Left lung (tissue), 10 donors: Measurements from ENCODE around the gene LRP5. TPM values are rescaled to one million over a fixed set of nuclear protein-coding genes. Genes with fewer than 3 reads are reported as not detected.

Experiments used
- ATAC-seq: fragments of 200-7000 bp; cut with Tn5 transposase; one replicate; pipeline ENCODE4 v1.9.1; 2020; ENCODE audit warnings: moderate library complexity
- DNase-seq, 4 donors: peaks; one replicate each; pipeline ENCODE4 v3.0.0-alpha.2; 2013 to 2020
- H3K27ac ChIP-seq, 2 donors: fragments of 200-600 bp; sonication (generic) in 1 of 2; one replicate each; pipeline versions ENCODE4 v1.5.0 to v1.8.0; 2020 to 2021
- H3K27me3 ChIP-seq, 2 donors: fragments of 200-600 bp; sonication (generic) in 1 of 2; one replicate each; pipeline versions ENCODE4 v1.5.0 to v1.8.0; 2020 to 2021
- H3K36me3 ChIP-seq, 2 donors: fragments of 200-600 bp; sonication (generic) in 1 of 2; one replicate each; pipeline versions ENCODE4 v1.5.0 to v1.8.0; 2020 to 2021
- H3K4me1 ChIP-seq, 2 donors: fragments of 200-600 bp; one replicate each; pipeline ENCODE4 v1.8.0; 2021
- H3K4me3 ChIP-seq, 2 donors: fragments of 200-600 bp; sonication (generic) in 1 of 2; one replicate each; pipeline versions ENCODE4 v1.5.0 to v1.8.0; 2020 to 2021; ENCODE audit warnings: mild to moderate bottlenecking in 1 of 2
- H3K9me3 ChIP-seq, 2 donors: fragments of 200-600 bp; sonication (generic) in 1 of 2; one replicate each; pipeline versions ENCODE4 v1.5.0 to v1.8.0; 2020 to 2021
- intact Hi-C, 2 donors: fragments of 100-400 bp; cut with DNase I; formaldehyde crosslinking; loops; one replicate each; pipeline versions ENCODE4 v1.11.2 to v1.14.2; 2022
- polyA plus RNA-seq, 6 donors: library from polyadenylated mRNA; unstranded; fragments of 120-200 nt; gene quantifications; one replicate each; pipeline ENCODE4 v1.2.1, GENCODE V29; 2013; ENCODE audit not compliant: insufficient read length in 6 of 6
- total RNA-seq, 2 donors: library from RNA; stranded (reverse); fragmentation: NEBNext Ultra II Directional; extraction: Animal tissue kit (Norgen Biotek cat#: 25700); gene quantifications; one replicate each; pipeline ENCODE4 v1.2.1, GENCODE V29; 2021
- TF ChIP-seq, protein P1 (sequence below), 2 donors: fragments of 200-600 bp; sonication (generic) in 1 of 2; IDR thresholded peaks; one replicate each; pipeline versions ENCODE4 v1.5.0 to v1.8.0; 2021; ENCODE audit warnings: antibody characterized with exemption in 2 of 2
- donor health status: DM: no; HTN: yes; CAD: no.
- donor health status: DM: no; HTN: no; CAD: no.

Gene LRP5
- total and polyA plus RNA-seq, 8 donors, result 48.9 to 71.9 (median 57.4) TPM

DNA sequence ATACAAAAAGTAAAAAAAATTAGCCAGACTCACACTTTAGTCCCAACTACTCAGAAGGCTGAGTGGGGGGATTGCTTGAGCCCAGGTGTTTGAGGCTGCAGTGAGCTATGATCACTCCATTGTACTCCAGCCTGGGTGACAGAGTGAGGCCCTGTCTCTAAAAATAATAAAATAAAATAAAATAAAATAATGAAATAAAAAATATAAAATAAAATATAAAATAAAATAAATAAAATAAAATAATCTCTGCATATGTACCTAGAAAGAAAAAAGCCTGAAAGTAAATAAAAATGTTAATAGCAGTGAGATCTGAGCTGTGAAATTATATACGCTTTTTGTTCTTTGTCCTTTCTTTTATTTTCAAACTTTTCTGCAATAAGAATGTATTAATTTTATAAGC lies 17.1 kb upstream of the LRP5 start:
- DNase-seq, result no peak
- intact Hi-C loops, result loop anchor here in 1 of 2 donors (5.0 kb wide), 1 partner anchor 38 kb away; no protein-coding TSS in a partner anchor
- TF ChIP-seq, protein P1, sequence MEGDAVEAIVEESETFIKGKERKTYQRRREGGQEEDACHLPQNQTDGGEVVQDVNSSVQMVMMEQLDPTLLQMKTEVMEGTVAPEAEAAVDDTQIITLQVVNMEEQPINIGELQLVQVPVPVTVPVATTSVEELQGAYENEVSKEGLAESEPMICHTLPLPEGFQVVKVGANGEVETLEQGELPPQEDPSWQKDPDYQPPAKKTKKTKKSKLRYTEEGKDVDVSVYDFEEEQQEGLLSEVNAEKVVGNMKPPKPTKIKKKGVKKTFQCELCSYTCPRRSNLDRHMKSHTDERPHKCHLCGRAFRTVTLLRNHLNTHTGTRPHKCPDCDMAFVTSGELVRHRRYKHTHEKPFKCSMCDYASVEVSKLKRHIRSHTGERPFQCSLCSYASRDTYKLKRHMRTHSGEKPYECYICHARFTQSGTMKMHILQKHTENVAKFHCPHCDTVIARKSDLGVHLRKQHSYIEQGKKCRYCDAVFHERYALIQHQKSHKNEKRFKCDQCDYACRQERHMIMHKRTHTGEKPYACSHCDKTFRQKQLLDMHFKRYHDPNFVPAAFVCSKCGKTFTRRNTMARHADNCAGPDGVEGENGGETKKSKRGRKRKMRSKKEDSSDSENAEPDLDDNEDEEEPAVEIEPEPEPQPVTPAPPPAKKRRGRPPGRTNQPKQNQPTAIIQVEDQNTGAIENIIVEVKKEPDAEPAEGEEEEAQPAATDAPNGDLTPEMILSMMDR (IDR thresholded peaks at IDR 0.05), result no peak

DNA sequence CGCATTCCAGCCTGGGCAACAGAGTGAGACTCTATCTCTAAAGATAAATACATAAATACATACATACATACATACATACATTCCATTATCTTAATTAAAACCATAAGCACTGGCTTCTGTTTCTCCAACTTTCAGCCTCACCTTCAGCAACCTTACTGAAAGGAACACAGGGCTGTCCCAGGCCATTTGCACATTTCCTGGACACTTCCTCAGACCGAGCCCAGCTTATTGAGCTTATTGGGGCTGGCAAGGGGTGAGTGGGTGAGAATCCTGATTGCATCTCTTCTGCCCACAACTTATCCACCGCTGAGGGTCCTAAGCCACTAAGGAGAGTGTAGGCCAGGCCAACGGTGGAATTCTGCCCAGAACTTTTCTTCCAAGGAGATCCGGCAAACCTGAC lies 16.5 kb upstream of the LRP5 start:
- DNase-seq, result no peak
- intact Hi-C loops, result loop anchor here in 1 of 2 donors (5.0 kb wide), 1 partner anchor 39 kb away; no protein-coding TSS in a partner anchor
- H3K4me3 ChIP-seq, result no peak overlapping the region

More for the DNA sequence above, 17.1 kb upstream of the LRP5 start:
- Histone ChIP-seq H3K4me3 (no peak overlapping the region), H3K9me3 (no peaks in the 10 kb centered on the region), H3K27me3 (no peaks in the 10 kb centered on the region), H3K27ac (no peak overlapping the region), H3K4me1 (peaks cover 3 to 14% of the 10 kb centered on the region in 2 donors), H3K36me3 (no peaks in the 10 kb centered on the region)
- ATAC-seq, result no peak

DNA sequence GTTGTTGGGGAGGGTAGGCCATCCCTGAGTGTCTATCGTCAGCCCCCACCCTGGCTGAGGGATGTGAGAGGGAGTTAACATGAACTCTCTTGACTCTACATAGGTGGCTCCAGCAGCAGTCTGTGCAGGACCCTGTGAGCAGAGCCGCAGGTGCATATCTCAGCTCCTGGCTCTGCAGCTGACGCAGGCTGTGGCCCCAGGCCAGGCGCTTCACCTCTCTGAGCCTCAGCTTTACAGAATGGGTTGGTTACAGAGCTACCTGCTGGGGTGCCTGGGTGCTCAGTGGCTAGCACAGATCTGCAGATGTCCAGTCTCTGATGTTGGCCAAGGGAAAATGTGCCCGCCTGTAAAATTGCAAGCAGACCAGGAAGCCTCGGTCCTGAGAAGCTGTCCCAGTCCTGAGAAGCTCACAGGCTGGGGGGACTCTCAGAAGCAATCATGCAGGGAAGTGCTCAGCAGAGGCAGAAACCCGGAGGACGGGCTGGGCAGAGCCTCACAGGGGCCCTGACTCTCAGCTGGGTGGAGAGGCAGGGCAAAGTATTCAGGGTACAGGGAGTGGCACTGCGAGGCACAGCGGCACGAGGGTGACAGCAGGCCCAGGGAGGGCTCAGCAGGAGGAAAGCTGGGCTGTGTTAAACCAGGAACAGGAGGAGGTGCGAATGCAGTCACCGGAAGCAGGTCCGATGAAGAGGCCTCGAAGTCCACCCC lies 15.9 kb upstream of the LRP5 start:
- TF ChIP-seq, protein P1 (IDR thresholded peaks at IDR 0.05), result no peak
- no peaks in the 10 kb centered on the region for H3K36me3 ChIP-seq
- no peak overlapping the region for H3K27ac ChIP-seq
- DNase-seq, result no peak
- no peaks in the 10 kb centered on the region for H3K9me3 ChIP-seq
- ATAC-seq, result no peak
- no peak overlapping the region for H3K4me3 ChIP-seq
- peaks cover 3 to 14% of the 10 kb centered on the region in 2 donors for H3K4me1 ChIP-seq
- intact Hi-C loops, result loop anchor here in 1 of 2 donors (5.0 kb wide), 1 partner anchor 39 kb away; no protein-coding TSS in a partner anchor
- H3K27me3 ChIP-seq, result no peaks in the 10 kb centered on the region

More for the DNA sequence above, 16.5 kb upstream of the LRP5 start:
- TF ChIP-seq, protein P1 (IDR thresholded peaks at IDR 0.05), result no peak
- Histone ChIP-seq H3K27me3 (no peaks in the 10 kb centered on the region), H3K9me3 (no peaks in the 10 kb centered on the region), H3K36me3 (no peaks in the 10 kb centered on the region), H3K4me1 (peaks cover 3 to 14% of the 10 kb centered on the region in 2 donors), H3K27ac (no peak overlapping the region)
- ATAC-seq, result no peak

DNA sequence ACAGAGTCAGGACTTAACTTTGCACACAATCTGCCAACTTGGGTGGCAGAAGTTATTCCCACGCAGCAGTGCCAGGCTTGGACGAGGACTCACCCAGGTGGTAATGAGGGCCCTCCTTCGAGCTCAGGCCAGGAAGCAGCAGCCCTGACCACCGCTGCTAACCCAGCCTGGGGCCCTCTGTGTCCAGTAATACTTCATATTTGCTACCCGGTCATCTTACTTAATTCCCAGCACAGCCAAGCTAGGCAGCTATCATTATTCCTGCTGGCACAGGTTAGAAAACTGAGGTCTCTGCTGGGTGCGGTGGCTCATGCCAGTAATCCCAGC lies 15.4 kb upstream of the LRP5 start:
- Histone ChIP-seq H3K27me3 (no peaks in the 10 kb centered on the region), H3K4me3 (no peak overlapping the region), H3K36me3 (no peaks in the 10 kb centered on the region), H3K27ac (no peak overlapping the region), H3K9me3 (no peaks in the 10 kb centered on the region), H3K4me1 (peaks cover 3 to 14% of the 10 kb centered on the region in 2 donors)
- intact Hi-C loops, result loop anchor here in 1 of 2 donors (5.0 kb wide), 1 partner anchor 40 kb away; no protein-coding TSS in a partner anchor
- ATAC-seq (no peak), DNase-seq (no peak)
- TF ChIP-seq, protein P1 (IDR thresholded peaks at IDR 0.05), result no peak

DNA sequence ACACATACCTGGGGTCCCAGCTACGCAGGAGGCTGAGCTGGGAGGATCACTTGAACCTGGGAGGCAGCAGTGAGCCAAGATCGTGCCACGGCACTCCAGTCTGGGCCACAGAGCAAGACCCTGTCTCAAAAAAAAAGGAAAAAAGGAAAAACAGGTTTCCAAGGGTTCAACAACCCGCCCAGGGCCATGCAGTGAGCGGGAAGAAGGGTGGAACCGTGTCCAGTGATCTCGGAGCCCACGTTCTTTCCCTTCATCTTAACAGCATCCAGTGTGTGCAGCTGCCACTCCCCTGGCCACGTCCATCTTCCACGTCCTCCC lies 14.9 kb upstream of the LRP5 start:
- H3K27ac ChIP-seq, result no peak overlapping the region
- DNase-seq (no peak), ATAC-seq (no peak)
- TF ChIP-seq, protein P1 (IDR thresholded peaks at IDR 0.05), result no peak
- intact Hi-C loops, result loop anchor here in 1 of 2 donors (5.0 kb wide), 1 partner anchor 40 kb away; no protein-coding TSS in a partner anchor
- no peaks in the 10 kb centered on the region for H3K9me3 ChIP-seq
- H3K4me1 ChIP-seq, result peaks cover 3 to 14% of the 10 kb centered on the region in 2 donors
- H3K27me3 ChIP-seq, result no peaks in the 10 kb centered on the region
- no peak overlapping the region for H3K4me3 ChIP-seq
- no peaks in the 10 kb centered on the region for H3K36me3 ChIP-seq
